ENCODE measurements around the gene CCAR1.

DNA sequence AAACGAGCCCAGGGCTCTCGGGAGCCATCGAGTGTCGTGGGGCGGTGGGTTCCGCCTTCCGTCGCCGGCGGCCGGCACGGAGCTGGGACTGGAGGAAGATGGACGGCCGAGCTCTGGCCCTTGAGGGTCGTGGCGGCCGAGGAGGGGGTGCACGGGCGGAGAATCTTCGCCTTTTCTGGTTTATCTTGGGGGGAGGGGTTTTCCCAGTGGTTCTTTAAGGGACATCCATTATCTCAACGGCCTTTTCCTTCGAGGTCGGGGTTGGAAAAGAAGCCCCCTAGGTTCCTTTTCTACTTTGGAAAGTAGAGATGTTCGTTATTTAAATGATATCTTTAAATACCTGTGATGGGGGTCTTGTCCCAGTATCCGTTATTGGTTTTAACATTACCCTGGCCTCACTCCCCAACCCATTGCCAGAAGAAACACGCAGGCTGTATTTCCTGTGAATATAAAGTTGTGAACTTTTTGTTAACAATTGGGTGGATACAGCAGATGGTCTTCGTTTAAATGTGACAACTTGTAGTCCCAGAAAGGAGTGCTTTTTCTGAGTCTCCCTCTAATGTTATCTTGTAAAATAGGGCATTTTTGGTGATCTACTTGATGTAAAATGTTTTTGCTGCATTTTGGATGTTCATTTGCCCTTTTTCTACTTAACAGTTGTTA, 765 bp downstream of the CCAR1 start:
- TF ChIP-seq, protein P1, sequence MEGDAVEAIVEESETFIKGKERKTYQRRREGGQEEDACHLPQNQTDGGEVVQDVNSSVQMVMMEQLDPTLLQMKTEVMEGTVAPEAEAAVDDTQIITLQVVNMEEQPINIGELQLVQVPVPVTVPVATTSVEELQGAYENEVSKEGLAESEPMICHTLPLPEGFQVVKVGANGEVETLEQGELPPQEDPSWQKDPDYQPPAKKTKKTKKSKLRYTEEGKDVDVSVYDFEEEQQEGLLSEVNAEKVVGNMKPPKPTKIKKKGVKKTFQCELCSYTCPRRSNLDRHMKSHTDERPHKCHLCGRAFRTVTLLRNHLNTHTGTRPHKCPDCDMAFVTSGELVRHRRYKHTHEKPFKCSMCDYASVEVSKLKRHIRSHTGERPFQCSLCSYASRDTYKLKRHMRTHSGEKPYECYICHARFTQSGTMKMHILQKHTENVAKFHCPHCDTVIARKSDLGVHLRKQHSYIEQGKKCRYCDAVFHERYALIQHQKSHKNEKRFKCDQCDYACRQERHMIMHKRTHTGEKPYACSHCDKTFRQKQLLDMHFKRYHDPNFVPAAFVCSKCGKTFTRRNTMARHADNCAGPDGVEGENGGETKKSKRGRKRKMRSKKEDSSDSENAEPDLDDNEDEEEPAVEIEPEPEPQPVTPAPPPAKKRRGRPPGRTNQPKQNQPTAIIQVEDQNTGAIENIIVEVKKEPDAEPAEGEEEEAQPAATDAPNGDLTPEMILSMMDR (IDR thresholded peaks at IDR 0.05; ENCODE audit: low read depth, low read length, poor library complexity, severe bottlenecking), result no peak
- no peak for TF ChIP-seq EZH2phosphoT487 (IDR thresholded peaks at IDR 0.05; ENCODE audit: borderline replicate concordance, low read length)
